HG02610 (cell line): ENCODE measurements around the gene ABO.
"Not testable (repeated sequence)": the region's sequence is repeated elsewhere in the genome, so short reads cannot be mapped to it uniquely, and the experiment has no call there.

Experiments used
- ATAC-seq: cut with Tn5 transposase; IDR thresholded peaks from one replicate; pipeline ENCODE4 v1.9.1; 2021; ENCODE audit warnings: mild to moderate bottlenecking, moderate library complexity; ENCODE audit not compliant: unreplicated experiment

The ABO gene

DNA sequence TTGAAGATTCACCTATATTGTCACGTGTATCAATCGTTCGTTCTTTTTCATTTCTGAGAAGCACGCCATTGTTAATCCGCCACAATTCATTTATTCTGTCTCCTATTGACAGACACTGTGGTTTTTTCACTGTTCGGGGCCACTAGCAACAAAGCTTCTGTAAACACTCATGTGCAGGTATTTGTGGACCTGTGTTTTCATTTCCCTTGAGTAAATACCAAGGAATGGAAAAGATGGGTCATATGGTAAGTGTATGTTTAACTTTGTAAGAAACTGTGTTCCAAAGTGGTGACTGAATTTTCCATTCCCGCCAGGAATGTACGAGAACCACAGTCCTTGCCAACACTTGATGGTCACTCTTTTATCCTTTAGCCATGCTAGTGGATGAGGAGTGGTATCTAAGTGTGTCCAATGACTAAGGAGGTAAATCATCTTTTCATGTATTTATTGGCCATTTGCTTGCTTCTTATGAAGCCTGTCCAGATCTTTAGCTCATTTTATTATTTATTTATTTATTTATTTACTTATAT is 10.7 kb downstream of the ABO start:
- no peak for ATAC-seq

DNA sequence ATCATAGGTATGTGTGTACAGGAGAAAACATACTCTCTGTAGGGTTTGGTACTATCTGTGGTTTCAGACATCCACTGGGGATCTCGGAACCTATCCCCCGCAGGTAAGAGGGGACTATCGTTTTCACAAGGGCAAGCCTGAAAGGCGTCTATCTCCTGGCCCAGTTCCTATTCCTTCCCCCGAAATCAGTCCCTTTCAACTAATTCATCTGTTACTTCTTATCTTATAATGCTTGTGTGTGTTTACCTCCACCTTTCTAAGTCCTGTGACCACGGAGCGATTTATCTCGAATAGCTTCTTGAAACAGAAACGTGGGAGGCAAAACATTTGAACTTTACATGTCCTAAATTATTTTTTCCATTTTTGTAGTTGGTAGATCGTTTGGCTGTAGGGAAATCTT is 11.4 kb downstream of the ABO start:
- no peak for ATAC-seq

DNA sequence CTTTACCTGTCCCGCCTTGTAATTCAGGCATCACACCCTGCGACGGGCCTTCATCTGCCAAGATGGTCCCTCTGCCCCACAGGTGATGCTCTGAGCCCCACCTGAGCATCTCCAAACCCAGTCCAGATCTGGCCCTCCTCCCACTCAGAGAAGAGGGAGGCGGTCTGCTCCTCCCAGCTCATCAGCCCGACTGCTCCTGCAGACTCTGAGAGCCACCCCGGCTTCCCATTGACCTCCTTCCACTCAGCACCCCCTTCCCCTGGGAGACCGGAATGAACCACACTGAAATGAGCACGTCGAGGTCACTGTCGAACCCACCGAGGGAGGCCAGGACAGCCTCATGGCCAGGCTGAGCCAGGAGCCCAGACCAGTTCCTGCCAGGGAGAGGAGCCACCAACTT is 12.8 kb downstream of the ABO start:
- ATAC-seq = no peak

DNA sequence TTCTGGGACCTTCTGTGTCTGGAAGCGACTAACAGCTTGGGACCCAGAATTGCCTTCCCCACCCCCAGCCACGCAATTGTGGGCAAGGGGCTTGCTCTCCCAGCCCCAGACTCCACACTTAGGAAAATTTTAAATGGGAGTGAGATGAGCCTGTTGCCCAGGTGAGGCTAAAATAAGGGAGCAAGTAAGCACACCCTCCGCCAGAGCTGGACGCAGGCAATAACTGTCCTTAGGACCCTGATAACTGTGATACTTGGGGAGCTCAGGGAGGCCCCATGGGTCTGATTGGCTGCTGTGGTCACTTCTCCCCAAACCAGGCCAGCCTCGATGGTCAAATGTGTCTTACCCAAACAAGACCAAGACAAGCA is 13.3 kb downstream of the ABO start:
- no peak for ATAC-seq

DNA sequence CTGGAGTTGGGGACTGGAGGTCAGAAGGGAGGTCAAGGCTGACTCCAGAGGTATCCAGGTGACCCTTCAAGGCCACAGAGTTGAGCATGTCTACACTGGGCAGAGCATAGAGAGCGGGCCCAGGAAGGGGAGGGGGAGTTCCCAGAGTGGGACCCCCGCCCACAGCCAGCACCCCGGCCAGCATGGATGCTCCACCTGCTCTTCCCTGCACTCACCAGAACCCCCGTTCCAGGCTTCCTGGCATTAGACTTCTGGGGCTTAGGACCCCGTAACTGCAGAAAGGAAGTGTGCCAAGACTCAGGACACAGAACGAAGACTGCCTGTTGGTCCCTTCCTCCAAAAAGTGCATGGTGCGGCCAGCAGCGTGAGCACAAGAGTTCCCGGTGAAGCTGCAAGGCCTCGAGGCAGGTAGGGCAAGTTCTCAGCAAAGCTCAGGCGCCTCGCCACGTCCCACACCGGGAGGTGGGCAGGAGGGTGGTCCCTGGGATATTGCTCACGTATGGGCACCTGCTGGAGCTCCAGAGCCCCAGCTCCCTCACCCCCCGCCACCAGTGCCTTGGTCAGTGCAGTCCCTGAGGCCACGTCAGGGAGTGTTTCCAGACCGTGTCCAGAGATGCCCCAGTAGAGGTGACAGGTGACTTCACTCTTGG is 13.8 kb downstream of the ABO start:
- ATAC-seq = no peak

DNA sequence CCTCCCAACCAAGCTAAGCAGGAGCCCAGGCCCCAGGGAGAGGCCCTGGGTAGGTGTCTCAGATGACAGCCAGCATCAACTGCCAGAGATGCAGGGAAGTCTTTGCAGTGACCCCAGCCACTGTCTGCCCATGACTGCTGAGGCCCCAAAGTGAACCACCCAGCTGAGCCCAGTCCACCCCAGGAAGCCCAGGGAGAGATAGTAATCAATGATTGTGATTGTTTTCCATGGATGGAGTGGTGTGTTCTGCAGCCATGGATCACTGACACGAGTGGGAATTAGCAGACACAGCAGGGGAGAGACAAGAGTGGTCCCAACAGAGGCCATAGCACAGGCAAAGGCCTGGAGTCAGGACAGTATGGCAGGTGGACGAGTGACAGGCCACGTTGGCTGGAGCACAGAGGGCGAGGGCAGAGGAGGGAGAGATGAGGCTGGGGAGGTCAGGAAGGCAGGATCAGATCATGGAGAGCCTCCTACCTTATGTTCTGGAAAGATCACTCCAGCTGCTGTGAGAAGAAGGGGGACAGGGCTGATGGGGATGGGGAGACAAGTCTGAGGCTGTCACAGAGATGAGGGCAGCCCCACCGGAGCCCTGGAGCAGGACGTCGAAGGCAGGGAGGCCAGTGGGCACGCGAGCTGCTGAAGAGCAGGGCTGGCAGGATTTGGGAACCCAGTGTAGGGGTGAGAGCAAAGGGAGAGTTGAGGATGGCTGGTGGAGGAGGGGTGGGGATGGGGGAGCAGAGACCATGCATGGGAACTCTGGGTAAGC is 14.5 kb downstream of the ABO start:
- no peak for ATAC-seq

DNA sequence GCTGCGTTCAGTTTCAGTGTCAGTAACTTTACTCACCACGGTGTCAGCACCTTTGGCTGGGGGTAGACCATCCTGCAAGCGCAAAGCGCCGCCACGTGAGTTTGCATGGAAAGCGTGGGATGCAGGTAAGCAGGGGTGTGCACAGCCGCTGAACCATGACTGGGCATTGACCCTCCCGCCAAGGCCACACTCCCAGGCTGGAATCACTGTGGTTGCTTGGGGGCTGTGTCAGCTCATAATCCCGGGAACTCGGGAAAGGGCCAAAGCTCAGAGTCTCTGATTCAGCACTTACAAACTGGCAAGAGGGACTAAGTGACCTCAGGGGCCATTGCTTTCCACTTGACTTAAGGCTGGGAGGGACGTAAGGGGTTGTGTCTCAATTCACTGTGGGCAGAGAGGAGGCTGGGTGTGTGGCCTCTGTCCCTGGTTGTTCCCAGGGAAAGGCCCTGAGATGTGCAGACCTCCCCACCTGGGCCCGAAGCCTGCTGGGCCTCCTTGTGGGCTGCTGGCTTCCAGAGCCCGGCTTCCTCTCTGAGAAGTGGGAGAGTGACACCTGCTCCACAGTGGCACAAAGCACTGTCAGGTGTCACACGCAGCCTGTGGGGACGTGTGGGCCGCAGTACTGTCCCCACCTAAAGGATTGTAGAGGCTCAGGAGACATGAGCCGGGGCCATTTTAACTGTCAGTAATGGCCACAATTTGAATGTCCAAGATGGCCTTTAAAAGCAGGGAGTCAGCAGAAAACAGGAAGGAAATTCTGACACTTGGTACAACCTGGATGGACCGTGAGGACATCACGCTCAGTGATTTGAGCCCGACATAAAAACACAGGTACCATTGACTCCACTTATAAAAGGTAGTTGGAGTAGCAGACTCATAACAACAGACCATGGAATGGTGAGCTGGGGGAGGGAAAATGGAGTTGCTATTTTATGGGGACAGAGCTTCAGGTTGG is 16.7 kb downstream of the ABO start:
- ATAC-seq = no peak

DNA sequence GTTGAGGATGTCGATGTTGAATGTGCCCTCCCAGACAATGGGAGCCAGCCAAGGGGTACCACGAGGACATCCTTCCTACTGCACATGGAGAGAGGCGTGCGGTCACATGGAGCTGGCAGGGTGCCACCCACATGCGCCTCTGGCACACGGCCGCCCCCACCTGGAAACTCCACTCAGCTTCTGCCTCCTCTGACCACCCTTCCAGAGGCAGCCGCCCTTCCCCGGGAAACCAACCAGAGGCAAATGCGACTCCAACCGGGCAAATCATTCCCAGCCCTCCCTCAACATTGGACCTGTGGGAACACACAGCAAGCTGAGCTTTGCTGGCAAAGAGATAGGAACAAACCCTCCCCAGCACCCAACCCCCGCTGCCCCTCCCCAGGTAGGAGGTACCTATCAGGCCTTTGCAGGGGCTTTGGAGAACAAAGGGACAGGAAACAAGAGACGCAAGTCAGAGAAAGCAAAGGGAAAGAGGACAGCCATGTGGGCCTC is 17.5 kb downstream of the ABO start:
- no peak for ATAC-seq

DNA sequence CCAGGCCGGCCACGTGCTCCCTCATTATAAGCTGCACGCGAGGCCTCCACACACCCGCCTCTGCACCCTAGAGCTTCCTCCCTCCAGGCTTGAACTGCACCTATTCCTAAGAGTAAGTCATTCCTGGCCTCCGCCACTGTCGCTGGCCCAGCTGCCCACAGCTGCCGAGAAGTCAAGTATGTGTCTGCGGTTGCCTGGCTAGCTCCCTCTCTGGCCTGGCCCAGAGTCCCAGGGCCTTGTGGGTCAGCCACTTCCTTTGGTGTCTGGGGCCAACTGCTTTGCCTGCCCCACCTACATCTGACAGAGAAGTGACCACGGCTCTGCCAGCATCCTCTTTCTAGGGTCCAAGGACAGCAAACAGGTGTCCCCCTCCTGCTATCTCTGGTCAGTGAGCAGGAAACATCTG is 18.3 kb downstream of the ABO start:
- no peak for ATAC-seq

DNA sequence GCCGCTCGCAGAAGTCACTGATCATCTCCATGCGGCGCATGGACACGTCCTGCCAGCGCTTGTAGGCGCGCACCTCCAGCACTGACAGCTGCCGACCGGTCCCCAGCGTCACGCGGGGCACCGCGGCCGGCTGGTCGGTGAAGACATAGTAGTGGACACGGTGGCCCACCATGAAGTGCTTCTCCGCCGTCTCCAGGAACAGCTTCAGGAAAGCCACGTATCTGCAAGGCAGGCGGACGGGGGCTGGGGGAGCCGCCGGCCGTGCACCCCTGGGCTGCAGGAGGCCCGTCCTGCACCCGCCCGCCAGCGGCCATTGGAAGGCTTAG is 18.9 kb downstream of the ABO start:
- ATAC-seq = no peak

DNA sequence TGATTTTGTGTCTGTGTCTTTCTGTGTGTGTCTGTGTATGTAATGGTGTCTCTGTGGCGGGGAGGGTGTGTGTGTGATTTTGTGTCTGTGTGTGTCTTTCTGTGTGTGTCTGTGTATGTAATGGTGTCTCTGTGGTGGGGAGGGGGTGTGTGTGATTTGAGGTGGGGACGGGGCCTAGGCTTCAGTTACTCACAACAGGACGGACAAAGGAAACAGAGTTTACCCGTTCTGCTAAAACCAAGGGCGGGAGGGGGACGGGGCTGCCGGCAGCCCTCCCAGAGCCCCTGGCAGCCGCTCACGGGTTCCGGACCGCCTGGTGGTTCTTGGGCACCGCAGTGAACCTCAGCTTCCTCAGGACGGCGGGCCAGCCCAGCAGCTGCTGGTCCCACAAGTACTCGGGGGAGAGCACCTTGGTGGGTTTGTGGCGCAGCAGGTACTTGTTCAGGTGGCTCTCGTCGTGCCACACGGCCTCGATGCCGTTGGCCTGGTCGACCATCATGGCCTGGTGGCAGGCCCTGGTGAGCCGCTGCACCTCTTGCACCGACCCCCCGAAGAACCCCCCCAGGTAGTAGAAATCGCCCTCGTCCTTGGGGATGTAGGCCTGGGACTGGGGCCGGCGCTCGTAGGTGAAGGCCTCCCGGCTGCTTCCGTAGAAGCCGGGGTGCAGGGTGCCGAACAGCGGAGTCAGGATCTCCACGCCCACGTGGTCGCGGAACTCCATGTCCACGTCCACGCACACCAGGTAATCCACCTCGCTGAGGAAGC is 19.4 kb downstream of the ABO start:
- ATAC-seq = no peak

DNA sequence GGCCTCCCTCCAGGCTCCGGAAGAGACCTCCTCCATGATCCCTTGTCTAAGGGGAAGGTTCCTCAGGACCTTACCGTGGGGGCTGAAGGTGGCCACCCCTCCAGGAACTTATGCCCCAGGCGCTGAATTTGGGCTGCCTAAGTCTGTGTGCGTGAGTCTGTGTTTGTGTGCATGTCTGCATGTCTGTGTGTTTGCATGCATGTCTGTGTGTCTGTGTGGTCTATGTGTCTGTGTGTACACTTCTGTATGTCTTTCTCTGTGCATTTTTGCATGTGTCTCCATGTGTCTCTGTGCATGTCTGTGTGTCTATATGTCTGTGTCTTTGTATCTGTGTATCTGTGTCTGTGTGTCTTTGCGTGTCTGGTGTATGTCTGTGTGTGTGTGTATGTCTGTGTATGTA is 20.5 kb downstream of the ABO start:
- ATAC-seq = no peak

DNA sequence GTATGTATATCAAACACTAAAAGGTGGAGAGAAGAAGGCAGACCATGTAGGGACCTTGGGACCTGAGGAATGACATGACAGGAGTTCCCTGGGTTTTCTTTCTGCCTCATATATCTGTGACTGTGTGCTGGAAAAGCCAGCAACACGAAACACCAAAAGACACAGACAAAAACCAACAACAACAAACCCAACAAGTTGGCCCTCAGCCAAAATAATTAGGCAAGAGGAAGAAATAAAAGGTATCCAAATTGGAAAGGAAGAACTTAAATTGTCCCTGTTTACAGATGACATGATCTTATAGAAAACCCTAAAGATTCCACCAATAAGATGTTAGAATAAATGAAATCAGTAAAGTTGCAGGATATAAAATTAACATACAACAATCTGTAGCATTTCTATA is 21.7 kb downstream of the ABO start:
- no peak for ATAC-seq

DNA sequence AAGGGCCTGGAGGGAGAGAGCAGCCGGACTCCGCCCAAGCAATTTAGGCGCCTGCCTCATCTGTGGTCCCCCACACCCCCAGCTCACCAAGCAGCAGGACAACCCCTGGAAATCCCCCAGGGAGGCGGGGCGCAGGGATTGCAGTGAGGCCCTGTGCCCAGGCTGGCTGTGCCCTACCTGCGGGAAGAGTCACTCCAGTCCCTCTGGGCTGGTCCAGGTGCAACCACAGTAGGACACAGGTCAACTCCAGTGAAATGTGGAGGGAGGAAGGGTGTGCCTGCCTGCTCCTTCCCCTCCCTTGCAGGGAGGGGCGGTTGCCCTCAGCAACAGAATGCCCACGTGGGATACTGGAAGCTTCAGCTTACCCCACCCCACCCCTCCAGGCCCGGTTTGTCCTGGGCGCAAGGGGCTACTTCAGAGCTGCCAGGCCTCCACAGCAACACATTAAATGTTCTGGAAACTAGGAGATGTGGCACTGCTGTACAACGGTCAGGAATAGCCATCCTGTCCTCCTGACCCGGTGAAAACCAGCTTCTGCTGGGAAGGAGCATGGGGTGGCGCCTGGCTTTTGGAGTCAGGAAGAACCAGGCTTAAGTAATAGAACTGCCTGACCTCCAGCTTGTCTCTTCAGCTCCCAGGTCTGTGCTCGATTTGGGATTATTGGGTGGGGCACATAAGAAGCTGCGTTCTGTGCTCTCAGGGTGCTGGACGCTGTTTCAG is 22.5 kb downstream of the ABO start:
- no peak for ATAC-seq

DNA sequence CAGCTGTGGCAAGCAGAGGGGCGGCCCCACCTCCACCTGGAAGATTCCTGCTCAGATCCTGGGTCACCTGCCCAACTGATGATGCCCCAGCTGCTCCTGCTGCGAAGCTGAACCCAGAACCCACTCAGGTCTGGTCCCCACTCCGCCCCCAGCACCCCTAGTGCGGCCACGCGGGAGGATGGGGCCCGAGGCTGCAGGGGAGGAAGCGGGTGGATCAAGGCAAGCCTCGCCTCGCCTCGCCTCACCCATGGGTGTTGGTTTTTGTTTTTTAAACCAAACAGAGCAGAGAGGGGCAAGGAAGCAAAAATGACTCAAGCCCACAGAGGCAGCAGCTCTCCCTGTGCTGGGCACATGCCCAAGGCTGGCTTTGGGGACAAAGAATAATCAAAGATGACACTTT is 23.2 kb downstream of the ABO start:
- no peak for ATAC-seq

DNA sequence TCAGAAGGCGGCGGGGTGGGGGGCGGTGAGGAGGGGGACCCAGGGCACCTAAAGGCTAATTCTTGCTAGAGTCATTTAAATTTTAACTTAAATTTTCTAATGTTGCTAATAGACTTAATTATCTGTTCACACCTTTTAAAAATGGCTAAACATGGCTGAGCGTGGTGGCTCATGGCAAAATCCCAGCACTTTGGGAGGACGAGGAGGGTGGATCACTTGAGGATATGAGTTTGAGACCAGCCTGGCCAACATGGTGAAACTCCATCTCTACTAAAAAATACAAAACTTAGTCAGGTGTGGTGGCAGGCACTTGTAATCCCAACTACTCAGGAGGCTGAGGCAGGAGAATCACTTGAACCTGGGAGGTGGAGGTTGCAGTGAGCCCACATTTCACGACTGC is 23.8 kb downstream of the ABO start:
- not testable (repeated sequence) for ATAC-seq

DNA sequence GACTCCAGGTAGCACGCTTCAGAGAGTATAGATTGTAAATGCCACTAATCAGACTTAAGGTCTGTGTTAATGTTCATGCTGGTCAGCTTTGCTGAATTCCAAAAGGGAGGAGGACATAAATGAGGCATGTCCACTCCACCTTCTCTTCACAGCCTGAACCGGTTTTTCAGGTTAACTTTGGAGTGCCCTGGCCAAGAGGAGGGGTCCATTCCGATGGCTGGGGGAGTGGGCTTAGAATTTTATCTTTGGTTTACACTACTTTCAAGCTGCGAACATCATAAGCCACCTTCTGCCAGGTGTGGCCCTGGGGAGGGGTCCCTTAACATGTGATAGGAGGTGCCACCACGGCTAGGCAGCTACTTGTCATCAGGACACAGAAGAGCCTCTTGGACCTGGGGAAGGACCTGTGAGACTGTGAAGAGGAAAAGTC is 24.2 kb downstream of the ABO start:
- ATAC-seq = no peak

DNA sequence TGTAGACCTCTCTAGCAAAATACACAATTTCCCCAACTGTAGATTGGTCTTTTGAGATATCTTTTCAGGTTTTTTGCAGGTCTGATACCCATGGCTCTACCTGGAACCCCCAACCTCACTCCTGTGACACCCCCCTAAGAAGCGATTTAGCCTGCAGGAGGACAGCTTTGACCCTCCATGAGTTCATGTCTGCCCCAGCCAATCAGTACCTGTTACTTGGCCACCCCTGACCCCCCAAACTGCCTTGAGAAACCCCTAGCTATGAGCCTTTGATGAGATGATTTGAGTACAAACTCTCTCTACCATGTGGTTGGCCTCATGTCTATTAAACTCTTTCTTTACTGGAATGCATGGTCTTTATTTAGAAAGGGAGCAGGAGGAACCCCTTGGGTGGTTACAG is 25.7 kb downstream of the ABO start:
- ATAC-seq = no peak

DNA sequence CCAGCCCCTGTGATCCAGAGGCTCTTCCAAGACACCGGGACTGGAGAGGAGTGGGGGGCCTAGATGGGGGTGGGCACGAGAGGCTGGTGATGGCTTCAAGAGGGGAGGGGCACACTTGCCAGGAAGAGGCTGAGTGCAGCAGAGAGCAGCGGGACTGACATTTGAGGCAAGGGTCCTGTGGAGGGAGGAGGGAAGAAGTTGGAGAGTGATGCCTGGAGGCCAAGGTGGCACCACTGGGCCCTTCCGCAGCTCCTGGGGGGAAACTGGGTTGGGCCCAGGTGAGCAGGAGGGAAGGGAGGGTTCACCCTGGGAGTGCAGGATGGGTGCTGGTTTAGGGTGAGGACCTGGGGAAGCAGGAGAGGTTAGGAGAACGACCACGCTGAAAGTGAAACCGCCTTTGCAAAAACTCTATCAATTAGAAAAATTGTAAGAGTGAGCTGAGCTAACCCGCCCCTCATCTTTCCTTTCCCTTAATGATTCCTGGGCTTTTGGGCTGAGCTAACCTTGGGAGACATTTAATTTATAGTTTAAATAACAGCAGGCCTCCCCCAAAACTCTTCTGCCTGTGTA is 26.2 kb downstream of the ABO start:
- no peak for ATAC-seq

DNA sequence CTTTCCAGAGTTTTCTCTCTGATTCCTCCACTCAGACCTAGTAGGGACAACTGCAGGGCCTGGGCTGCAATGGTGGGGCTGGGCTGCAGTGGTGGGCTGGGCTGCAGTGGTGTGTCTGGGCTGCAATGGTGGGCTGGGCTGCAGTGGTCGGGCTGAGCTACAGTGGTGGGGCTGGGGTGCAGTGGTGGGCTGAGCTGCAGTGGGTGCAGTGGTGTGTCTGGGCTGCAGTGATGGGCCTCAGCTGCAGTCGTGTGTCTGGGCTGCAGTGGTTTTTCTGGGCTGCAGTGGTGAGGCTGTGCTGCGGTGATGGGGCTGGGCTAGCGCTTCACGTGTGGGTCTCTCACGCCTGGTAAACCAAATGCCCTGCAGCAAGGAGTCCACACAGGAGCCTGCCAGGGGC is 27.4 kb downstream of the ABO start:
- ATAC-seq = no peak
